ENCODE measurements around the gene XCL1.
"Not testable (repeated sequence)": the region's sequence is repeated elsewhere in the genome, so short reads cannot be mapped to it uniquely, and the experiment has no call there.

XCL1 gene

GRCh38 chr1:168580991-168581390, 4.6 kb downstream of the XCL1 start:
- H3K27ac ChIP-seq; in situ Hi-C loops (cut with HindIII; ENCODE audit: low pct_ligation_motif_present, low sequenced_read_pairs); H3K36me3 ChIP-seq (replicated peaks); DNase-seq; H3K4me3 ChIP-seq (ENCODE audit: low read depth, low read length); H3K27me3 ChIP-seq (replicated peaks): not testable (repeated sequence)

DNA sequence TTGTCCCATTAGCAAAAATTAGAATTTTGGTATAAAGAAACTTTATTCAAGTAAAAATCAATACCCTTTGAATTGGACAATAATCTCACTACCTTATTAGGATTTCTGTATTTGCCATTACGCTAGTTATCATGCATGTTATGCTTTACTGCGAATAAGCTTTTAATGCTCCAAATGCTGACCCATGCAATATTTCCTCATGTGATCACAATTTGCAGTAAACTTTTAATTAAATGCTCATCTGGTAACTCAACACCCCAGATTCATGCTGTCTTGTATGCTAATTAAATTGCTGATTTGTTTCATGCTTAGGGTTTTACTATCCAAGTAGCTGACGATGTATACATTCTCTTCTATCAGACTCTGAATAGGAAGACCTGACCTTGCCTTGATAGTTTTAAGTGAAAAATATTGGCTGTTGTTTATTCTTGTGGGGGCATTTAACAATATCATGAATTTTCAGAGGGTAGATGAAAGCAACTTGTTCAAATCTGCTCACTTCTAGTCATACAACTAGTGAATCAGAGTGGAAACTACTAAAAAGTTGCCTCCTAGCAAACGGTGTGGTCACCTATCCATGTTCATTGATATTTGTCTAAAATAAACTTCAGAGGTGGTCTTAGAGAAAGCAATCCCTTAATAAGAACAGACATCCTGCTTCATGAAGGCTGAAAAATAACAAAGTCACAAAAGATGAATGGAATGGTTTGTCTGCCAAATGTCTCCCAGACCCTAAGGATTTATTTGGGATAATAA, 5.6 kb downstream of the XCL1 start:
- no peaks in the 10 kb centered on the region for H3K36me3 ChIP-seq (replicated peaks)
- no peak for TF ChIP-seq CTCF (IDR thresholded peaks at IDR 0.05; ENCODE audit: low read depth, low read length, missing control alignments)
- DNase-seq = no peak
- H3K27me3 ChIP-seq (replicated peaks) = no peaks in the 10 kb centered on the region
- in situ Hi-C loops (cut with HindIII; ENCODE audit: low pct_ligation_motif_present, low sequenced_read_pairs) = no loop called here
- H3K27ac ChIP-seq = no peak overlapping the region
- H3K4me3 ChIP-seq (ENCODE audit: low read depth, low read length) = no peak overlapping the region

DNA sequence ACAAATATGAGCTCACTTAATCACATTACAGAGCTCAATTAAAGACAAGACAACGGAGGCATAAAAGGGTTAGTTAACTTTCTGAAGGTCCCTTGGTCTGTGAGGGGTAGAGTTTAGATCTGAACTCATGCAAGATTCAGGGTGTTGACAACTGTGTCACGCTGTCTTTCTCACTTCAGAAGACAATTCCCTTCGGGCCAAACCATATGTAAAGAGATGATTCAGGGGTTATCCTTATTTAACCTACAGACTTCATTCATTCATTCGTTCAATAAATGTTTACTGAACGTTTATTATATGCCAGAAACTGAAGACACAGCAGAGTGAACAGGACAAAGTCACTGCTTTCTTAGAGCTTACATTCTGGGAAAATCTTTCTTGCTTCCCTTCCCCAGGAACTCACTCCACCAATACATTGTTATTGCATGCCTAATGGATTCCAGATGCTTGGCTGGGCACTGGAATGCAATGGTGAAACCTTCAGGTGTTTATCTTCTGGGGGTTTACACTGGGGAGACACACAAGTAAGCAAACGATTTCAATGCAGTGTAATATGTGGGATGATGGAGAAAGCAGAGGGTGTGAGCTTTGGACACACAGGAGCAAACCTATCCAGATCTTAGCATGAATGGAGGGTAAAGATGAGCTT, 6.4 kb downstream of the XCL1 start:
- Histone ChIP-seq H3K27me3 (replicated peaks) (no peaks in the 10 kb centered on the region), H3K27ac (no peak overlapping the region), H3K36me3 (replicated peaks) (no peaks in the 10 kb centered on the region), H3K4me3 (ENCODE audit: low read depth, low read length) (no peak overlapping the region)
- in situ Hi-C loops (cut with HindIII; ENCODE audit: low pct_ligation_motif_present, low sequenced_read_pairs) = no loop called here
- DNase-seq = no peak
- no peak for TF ChIP-seq CTCF (IDR thresholded peaks at IDR 0.05; ENCODE audit: low read depth, low read length, missing control alignments)

DNA sequence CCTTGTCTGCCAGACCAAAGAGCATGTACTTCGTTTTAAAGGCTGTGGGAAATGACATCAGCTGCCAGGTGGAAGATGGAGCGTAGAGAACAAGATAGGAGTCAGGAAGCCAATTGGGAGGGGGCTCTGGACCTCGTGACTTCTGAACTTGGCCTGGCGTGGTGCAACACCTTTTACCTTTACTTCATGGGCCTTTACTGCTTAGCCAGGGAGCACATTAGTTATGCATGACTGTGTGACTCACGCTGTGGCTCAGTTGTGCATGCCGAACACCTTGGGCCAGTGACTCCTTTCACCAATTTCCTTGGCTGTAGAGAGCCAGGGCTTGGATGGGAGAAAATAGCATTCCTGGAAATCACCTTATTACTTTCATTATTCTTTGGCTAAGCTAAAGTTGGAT, 7.2 kb downstream of the XCL1 start:
- Histone ChIP-seq H3K27ac (no peak overlapping the region), H3K36me3 (replicated peaks) (no peaks in the 10 kb centered on the region), H3K4me3 (ENCODE audit: low read depth, low read length) (no peak overlapping the region), H3K27me3 (replicated peaks) (no peaks in the 10 kb centered on the region)
- no peak for DNase-seq
- in situ Hi-C loops (cut with HindIII; ENCODE audit: low pct_ligation_motif_present, low sequenced_read_pairs) = no loop called here
- no peak for TF ChIP-seq CTCF (IDR thresholded peaks at IDR 0.05; ENCODE audit: low read depth, low read length, missing control alignments)

- Histone ChIP-seq H3K4me3 (ENCODE audit: low read depth, low read length) (no peak overlapping the region), H3K27me3 (replicated peaks) (no peaks in the 10 kb centered on the region), H3K36me3 (replicated peaks) (no peaks in the 10 kb centered on the region), H3K27ac (no peak overlapping the region)
- no peak for TF ChIP-seq CTCF (IDR thresholded peaks at IDR 0.05; ENCODE audit: low read depth, low read length, missing control alignments)
- DNase-seq = peak; percentile 28
- in situ Hi-C loops (cut with HindIII; ENCODE audit: low pct_ligation_motif_present, low sequenced_read_pairs) = no loop called here
These were observed 8.8 kb downstream of the XCL1 start for GRCh38 chr1:168585191-168585590.

DNA sequence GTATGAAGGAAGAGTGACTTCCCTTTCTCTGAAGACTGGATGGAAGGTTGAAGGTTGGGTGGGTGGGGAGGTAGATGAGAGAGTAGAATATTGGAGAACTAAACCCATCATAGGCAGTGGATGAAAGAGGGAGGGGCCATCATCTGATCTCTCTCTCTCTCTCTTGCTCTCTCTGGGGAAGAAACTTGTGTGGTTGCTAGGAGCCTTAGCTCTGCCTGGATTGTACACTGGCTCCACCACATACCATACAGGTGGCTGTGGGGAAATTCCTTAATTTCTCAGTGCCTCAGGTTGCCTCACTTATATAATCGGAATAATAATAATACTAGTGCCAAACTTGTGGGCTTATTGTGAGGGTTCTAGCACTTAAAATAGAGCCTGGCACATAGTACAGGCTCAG, 9.5 kb downstream of the XCL1 start:
- no peak overlapping the region for H3K27ac ChIP-seq
- H3K27me3 ChIP-seq (replicated peaks) = no peaks in the 10 kb centered on the region
- TF ChIP-seq CTCF (IDR thresholded peaks at IDR 0.05; ENCODE audit: low read depth, low read length, missing control alignments) = no peak
- H3K4me3 ChIP-seq (ENCODE audit: low read depth, low read length) = no peak overlapping the region
- H3K36me3 ChIP-seq (replicated peaks) = no peaks in the 10 kb centered on the region
- DNase-seq = no peak
- in situ Hi-C loops (cut with HindIII; ENCODE audit: low pct_ligation_motif_present, low sequenced_read_pairs) = no loop called here

Data from brain microvascular endothelial cell (primary cell).